Right lobe of liver (tissue), 4 donors: ENCODE measurements around the gene ADNP.

Source experiments
- POLR2A ChIP-seq: fragments of 450-650 bp; IDR thresholded peaks from one replicate; pipeline ENCODE4 v1.6.1; 2017; ENCODE audit warnings: antibody characterized with exemption, mild to moderate bottlenecking
- TF ChIP-seq, protein P1 (sequence below), 4 donors: fragments of 200-600 bp in 3 of 4; fragments of 450-650 bp in 1 of 4; IDR thresholded peaks; one replicate each; pipeline versions ENCODE4 v1.5.1 to v1.8.0; 2016 to 2022; ENCODE audit warnings: antibody characterized with exemption in 4 of 4, mild to moderate bottlenecking in 2 of 4
- donor health status: DM: no; HTN: no; CAD: no.
- donor health status: DM: no; HTN: no; CAD: no.
- donor health status: DM: no; HTN: yes; CAD: no.

DNA sequence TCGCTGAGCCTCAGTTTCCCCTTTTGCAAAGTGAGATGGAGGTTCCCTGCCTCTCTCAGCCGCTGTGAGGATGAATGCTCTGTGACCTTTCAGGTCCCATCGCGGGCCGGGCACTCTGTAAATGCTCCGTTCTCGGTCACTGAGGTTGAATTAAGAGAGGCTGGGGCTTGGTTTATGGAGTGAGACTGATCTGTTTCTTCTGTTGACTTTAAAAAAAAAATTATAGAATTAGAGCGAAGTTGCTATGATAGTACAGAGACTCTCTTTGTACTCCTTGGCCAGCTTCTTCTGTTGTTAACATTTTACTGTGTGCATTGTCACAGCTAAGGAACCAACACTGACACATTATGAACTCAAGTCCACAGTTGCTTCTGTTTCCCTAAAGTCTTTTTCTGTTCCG, 64.4 kb downstream of the ADNP start:
- TF ChIP-seq, protein P1, sequence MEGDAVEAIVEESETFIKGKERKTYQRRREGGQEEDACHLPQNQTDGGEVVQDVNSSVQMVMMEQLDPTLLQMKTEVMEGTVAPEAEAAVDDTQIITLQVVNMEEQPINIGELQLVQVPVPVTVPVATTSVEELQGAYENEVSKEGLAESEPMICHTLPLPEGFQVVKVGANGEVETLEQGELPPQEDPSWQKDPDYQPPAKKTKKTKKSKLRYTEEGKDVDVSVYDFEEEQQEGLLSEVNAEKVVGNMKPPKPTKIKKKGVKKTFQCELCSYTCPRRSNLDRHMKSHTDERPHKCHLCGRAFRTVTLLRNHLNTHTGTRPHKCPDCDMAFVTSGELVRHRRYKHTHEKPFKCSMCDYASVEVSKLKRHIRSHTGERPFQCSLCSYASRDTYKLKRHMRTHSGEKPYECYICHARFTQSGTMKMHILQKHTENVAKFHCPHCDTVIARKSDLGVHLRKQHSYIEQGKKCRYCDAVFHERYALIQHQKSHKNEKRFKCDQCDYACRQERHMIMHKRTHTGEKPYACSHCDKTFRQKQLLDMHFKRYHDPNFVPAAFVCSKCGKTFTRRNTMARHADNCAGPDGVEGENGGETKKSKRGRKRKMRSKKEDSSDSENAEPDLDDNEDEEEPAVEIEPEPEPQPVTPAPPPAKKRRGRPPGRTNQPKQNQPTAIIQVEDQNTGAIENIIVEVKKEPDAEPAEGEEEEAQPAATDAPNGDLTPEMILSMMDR (IDR thresholded peaks at IDR 0.05), result no peak
- no peak for TF ChIP-seq POLR2A
